OCI-LY3 (cell line): Measurements from ENCODE around the gene ZNF639.
"Not testable (repeated sequence)": the region's sequence is repeated elsewhere in the genome, so short reads cannot be mapped to it uniquely, and the experiment has no call there.

Source experiments
- EZH2phosphoT487 ChIP-seq: fragments of 200-600 bp; shearing (Covaris generic); IDR thresholded peaks from 2 replicates; pipeline ENCODE4 v1.6.1; 2018; ENCODE audit warnings: antibody characterized with exemption, mixed run types, low read depth
- TF ChIP-seq, protein P1 (sequence below): fragments of 200-600, 300-600 bp; sonication (generic); IDR thresholded peaks from 2 replicates; pipeline ENCODE4 v1.5.1; 2014; ENCODE audit warnings: antibody characterized with exemption, low read length, low read depth

DNA sequence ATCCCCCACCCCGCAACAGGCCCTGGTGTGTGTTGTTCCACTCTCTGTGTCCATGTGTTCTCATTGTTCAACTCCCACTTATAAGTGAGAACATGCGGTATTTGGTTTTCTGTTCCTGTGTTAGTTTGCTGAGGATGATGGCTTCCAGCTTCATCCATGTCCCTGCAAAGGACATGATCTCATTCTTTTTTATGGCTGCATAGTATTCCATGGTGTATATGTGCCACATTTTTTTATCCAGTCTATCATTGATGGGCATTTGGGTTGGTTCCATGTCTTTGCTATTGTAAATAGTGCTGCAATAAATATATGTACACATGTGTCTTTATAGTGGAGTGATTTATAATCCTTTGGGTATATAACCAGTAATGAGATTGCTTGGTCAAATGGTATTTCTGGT lies 48.4 kb upstream of the ZNF639 start:
- TF ChIP-seq, protein P1, sequence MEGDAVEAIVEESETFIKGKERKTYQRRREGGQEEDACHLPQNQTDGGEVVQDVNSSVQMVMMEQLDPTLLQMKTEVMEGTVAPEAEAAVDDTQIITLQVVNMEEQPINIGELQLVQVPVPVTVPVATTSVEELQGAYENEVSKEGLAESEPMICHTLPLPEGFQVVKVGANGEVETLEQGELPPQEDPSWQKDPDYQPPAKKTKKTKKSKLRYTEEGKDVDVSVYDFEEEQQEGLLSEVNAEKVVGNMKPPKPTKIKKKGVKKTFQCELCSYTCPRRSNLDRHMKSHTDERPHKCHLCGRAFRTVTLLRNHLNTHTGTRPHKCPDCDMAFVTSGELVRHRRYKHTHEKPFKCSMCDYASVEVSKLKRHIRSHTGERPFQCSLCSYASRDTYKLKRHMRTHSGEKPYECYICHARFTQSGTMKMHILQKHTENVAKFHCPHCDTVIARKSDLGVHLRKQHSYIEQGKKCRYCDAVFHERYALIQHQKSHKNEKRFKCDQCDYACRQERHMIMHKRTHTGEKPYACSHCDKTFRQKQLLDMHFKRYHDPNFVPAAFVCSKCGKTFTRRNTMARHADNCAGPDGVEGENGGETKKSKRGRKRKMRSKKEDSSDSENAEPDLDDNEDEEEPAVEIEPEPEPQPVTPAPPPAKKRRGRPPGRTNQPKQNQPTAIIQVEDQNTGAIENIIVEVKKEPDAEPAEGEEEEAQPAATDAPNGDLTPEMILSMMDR = not testable (repeated sequence)
- TF ChIP-seq EZH2phosphoT487 = not testable (repeated sequence)
